GM12891 (cell line): ENCODE measurements around the gene WDR20.

Experiments used
- POLR2A ChIP-seq: IDR thresholded peaks from 2 replicates; pipeline ENCODE4 v1.6.1; 2011; ENCODE audit warnings: low read depth, low read length, control low read depth
- POU2F2 ChIP-seq: IDR thresholded peaks from 2 replicates; pipeline ENCODE4 v1.6.1; 2011; ENCODE audit warnings: low read depth, mild to moderate bottlenecking, control low read depth, low read length, moderate library complexity

- TF ChIP-seq POLR2A, result no peak
- no peak for TF ChIP-seq POU2F2
Measured at GRCh38 chr14:102218688-102219087, 79.0 kb downstream of the WDR20 start.
